Lower lobe of right lung (tissue), 2 donors: ENCODE results near the gene FURIN. TPM values are rescaled to one million over a fixed set of nuclear protein-coding genes. Genes with fewer than 3 reads are reported as not detected.
A peak's percentile ranks its signal among the peaks of the same experiment; 100 is the strongest.
"Not testable (repeated sequence)": the region's sequence is repeated elsewhere in the genome, so short reads cannot be mapped to it uniquely, and the experiment has no call there.

ENCODE experiments used
- ATAC-seq, 2 donors: fragments of 200-7000 bp; cut with Tn5 transposase; one replicate each; pipeline ENCODE4 v1.9.1; 2020 to 2022; ENCODE audit warnings: mild to moderate bottlenecking in 2 of 2, moderate library complexity in 2 of 2
- DNase-seq: peaks from one replicate; pipeline ENCODE4 v3.0.0-alpha.2; 2020
- H3K27ac ChIP-seq: fragments of 200-600 bp; one replicate; pipeline ENCODE4 v1.8.0; 2022
- H3K27me3 ChIP-seq: fragments of 200-600 bp; one replicate; pipeline ENCODE4 v1.8.0; 2022; ENCODE audit warnings: low read depth
- H3K36me3 ChIP-seq: fragments of 200-600 bp; one replicate; pipeline ENCODE4 v1.8.0; 2022; ENCODE audit warnings: mild to moderate bottlenecking
- H3K4me1 ChIP-seq: fragments of 200-600 bp; one replicate; pipeline ENCODE4 v1.8.0; 2022
- H3K4me3 ChIP-seq: fragments of 200-600 bp; one replicate; pipeline ENCODE4 v1.8.0; 2022; ENCODE audit warnings: mild to moderate bottlenecking
- H3K9me3 ChIP-seq: fragments of 200-600 bp; one replicate; pipeline ENCODE4 v1.8.0; 2022
- CTCF ChIP-seq: fragments of 200-600 bp; IDR thresholded peaks from one replicate; pipeline ENCODE4 v1.8.0; 2022; ENCODE audit warnings: antibody characterized with exemption, mild to moderate bottlenecking
- intact Hi-C: fragments of 100-400 bp; cut with DNase I; formaldehyde crosslinking; loops from one replicate; pipeline ENCODE4 v1.11.0; 2022
- total RNA-seq: library from RNA; stranded (reverse); fragmentation: NEBNext Ultra II Directional; extraction: Animal tissue kit (Norgen Biotek cat#: 25700); gene quantifications from one replicate; pipeline ENCODE4 v1.2.1, GENCODE V29; 2021
- donor health status: DM: no; HTN: yes; CAD: no; lungs with severe emphysema.

Gene FURIN
- total RNA-seq, 1 donor from 2014 or later = 86.5 TPM

- Histone ChIP-seq H3K27ac (no peak overlapping the region), H3K4me3 (no peak overlapping the region), H3K27me3 (no peaks in the 10 kb centered on the region), H3K4me1 (no peaks in the 10 kb centered on the region), H3K9me3 (no peaks in the 10 kb centered on the region), H3K36me3 (peaks cover 52% of the 10 kb centered on the region)
- TF ChIP-seq CTCF = no peak
- DNase-seq (no peak), ATAC-seq (no peak)
- intact Hi-C loops = no loop called here
Measured at GRCh38 chr15:90921887-90922286, 53.5 kb downstream of the FURIN start.

GRCh38 chr15:90922712-90923322 is 54.4 kb downstream of the FURIN start:
- DNase-seq, H3K27me3 ChIP-seq, intact Hi-C loops, ATAC-seq, H3K9me3 ChIP-seq, H3K4me1 ChIP-seq, H3K27ac ChIP-seq, H3K4me3 ChIP-seq: not testable (repeated sequence)
- peaks cover 43% of the 10 kb centered on the region for H3K36me3 ChIP-seq

GRCh38 chr15:90924375-90924774 is 56.0 kb downstream of the FURIN start:
- Histone ChIP-seq H3K36me3 (peaks cover 27% of the 10 kb centered on the region), H3K27me3 (no peaks in the 10 kb centered on the region), H3K4me3 (no peak overlapping the region), H3K9me3 (no peaks in the 10 kb centered on the region), H3K4me1 (peaks cover 10% of the 10 kb centered on the region), H3K27ac (no peak overlapping the region)
- no peak for TF ChIP-seq CTCF
- no peak for DNase-seq
- intact Hi-C loops = no loop called here
- no peak for ATAC-seq

- H3K27ac ChIP-seq, H3K36me3 ChIP-seq, H3K27me3 ChIP-seq, H3K4me3 ChIP-seq, DNase-seq, intact Hi-C loops, ATAC-seq, H3K9me3 ChIP-seq: not testable (repeated sequence)
- H3K4me1 ChIP-seq = peaks cover 28% of the 10 kb centered on the region
Measured at GRCh38 chr15:90926766-90927165, 58.4 kb downstream of the FURIN start.

- H3K27me3 ChIP-seq, H3K9me3 ChIP-seq, DNase-seq, H3K27ac ChIP-seq, H3K36me3 ChIP-seq, H3K4me3 ChIP-seq, ATAC-seq, intact Hi-C loops: not testable (repeated sequence)
- H3K4me1 ChIP-seq = peaks cover 36% of the 10 kb centered on the region
Measured at GRCh38 chr15:90928106-90928505, 59.7 kb downstream of the FURIN start.

- Histone ChIP-seq H3K27me3 (no peaks in the 10 kb centered on the region), H3K4me3 (peak overlapping the region; percentile 93), H3K36me3 (no peaks in the 10 kb centered on the region), H3K27ac (peak overlapping the region; percentile 96), H3K9me3 (no peaks in the 10 kb centered on the region), H3K4me1 (peaks cover 45% of the 10 kb centered on the region)
- ATAC-seq (no peak), DNase-seq (no peak)
- TF ChIP-seq CTCF = no peak
- intact Hi-C loops = no loop called here
Measured at GRCh38 chr15:90929246-90930019, 61.0 kb downstream of the FURIN start.
